HEK293T (cell line): ENCODE measurements around the gene NEK10.

Source experiments
- ARNT ChIP-seq: fragments of 450-650 bp; IDR thresholded peaks from 2 replicates; pipeline ENCODE4 v1.6.1; 2017; ENCODE audit warnings: mild to moderate bottlenecking
- BHLHE40 ChIP-seq: fragments of 450-650 bp; IDR thresholded peaks from 2 replicates; pipeline ENCODE4 v1.6.1; 2016; ENCODE audit warnings: mild to moderate bottlenecking, moderate library complexity, borderline replicate concordance
- CTBP1 ChIP-seq: fragments of 450-650 bp; IDR thresholded peaks from 2 replicates; pipeline ENCODE4 v1.6.1; 2016; ENCODE audit warnings: borderline replicate concordance
- ELF4 ChIP-seq: fragments of 450-650 bp; IDR thresholded peaks from 2 replicates; pipeline ENCODE4 v1.6.1; 2017; ENCODE audit warnings: antibody characterized with exemption
- FOXK2 ChIP-seq: fragments of 450-650 bp; IDR thresholded peaks from 2 replicates; pipeline ENCODE4 v1.6.1; 2016; ENCODE audit warnings: mild to moderate bottlenecking
- FOXM1 ChIP-seq: fragments of 450-650 bp; IDR thresholded peaks from 2 replicates; pipeline ENCODE4 v1.6.1; 2017; ENCODE audit warnings: mild to moderate bottlenecking, borderline replicate concordance
- SP1 ChIP-seq: fragments of 450-650 bp; IDR thresholded peaks from 2 replicates; pipeline ENCODE4 v1.6.1; 2017

DNA sequence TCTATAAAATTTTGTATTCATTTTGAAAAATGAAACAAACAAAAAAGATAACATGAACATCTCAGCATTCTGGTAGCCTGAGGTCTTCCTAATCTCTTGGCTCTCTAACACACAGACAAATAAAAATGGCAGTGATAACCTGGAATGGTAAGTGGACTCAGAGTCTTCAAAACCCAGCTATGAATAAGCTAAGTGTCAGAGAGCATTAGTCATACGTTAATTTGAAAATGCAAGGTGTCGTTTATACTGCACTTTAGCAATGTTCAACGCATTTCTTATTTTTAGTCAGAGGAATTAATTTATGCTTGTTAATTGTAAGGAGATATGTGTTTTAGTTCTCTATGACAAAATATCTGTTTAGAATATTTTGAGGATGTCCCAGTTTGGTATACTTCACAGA, 294.3 kb downstream of the NEK10 start:
- TF ChIP-seq SP1, result no peak
- no peak for TF ChIP-seq CTBP1
- TF ChIP-seq ELF4, result no peak
- TF ChIP-seq FOXM1, result no peak
- no peak for TF ChIP-seq ARNT
- TF ChIP-seq BHLHE40, result no peak
- TF ChIP-seq FOXK2, result no peak
